Smooth muscle cell (in vitro differentiated cells): ENCODE data around the gene SLC12A4. TPM values are rescaled to one million over a fixed set of nuclear protein-coding genes. Genes with fewer than 3 reads are reported as not detected.

Source experiments
- DNase-seq: peaks from one replicate; lab custom pipeline; 2025; ENCODE audit not compliant: unreplicated experiment; lab: John Stamatoyannopoulos, UW
- H2AFZ ChIP-seq: fragments of 200-600 bp; sonication (generic); 2 replicates; pipeline ENCODE4 v1.6.0; 2016; ENCODE audit warnings: antibody characterized with exemption, low read depth, mild to moderate bottlenecking
- H3F3A ChIP-seq: fragments of 200-600 bp; sonication (generic); 2 replicates; pipeline ENCODE4 v1.6.0; 2017; ENCODE audit warnings: antibody characterized with exemption, low read depth
- H3K27ac ChIP-seq: fragments of 200-600 bp; sonication (generic); 2 replicates; pipeline ENCODE4 v1.5.1; 2016; ENCODE audit warnings: low read depth, mild to moderate bottlenecking
- H3K27me3 ChIP-seq: fragments of 200-600 bp; sonication (generic); 2 replicates; pipeline ENCODE4 v1.6.1; 2016; ENCODE audit warnings: low read depth, mild to moderate bottlenecking
- H3K36me3 ChIP-seq: fragments of 200-600 bp; sonication (generic); 2 replicates; pipeline ENCODE4 v1.5.1; 2016; ENCODE audit warnings: low read depth
- H3K4me1 ChIP-seq: fragments of 200-600 bp; sonication (generic); 2 replicates; pipeline ENCODE4 v1.5.1; 2016; ENCODE audit warnings: low read depth
- H3K4me2 ChIP-seq: fragments of 200-600 bp; sonication (generic); 2 replicates; pipeline ENCODE4 v1.6.0; 2016; ENCODE audit warnings: mild to moderate bottlenecking
- H3K4me3 ChIP-seq: fragments of 200-600 bp; sonication (generic); 2 replicates; pipeline ENCODE4 v1.5.1; 2016; ENCODE audit warnings: mild to moderate bottlenecking
- H3K79me2 ChIP-seq: fragments of 200-600 bp; sonication (generic); 2 replicates; pipeline ENCODE4 v1.6.0; 2016; ENCODE audit warnings: low read depth, mild to moderate bottlenecking
- H3K9ac ChIP-seq: fragments of 200-600 bp; sonication (generic); 2 replicates; pipeline ENCODE4 v1.6.0; 2016; ENCODE audit warnings: low read depth
- H3K9me3 ChIP-seq: fragments of 200-600 bp; sonication (generic); replicated peaks from 2 replicates; pipeline ENCODE4 v1.5.1; 2016; ENCODE audit warnings: low read depth
- H4K20me1 ChIP-seq: fragments of 200-600 bp; sonication (generic); 2 replicates; pipeline ENCODE4 v1.6.0; 2016; ENCODE audit warnings: low read depth
- CTCF ChIP-seq: fragments of 200-600 bp; sonication (generic); IDR thresholded peaks from 2 replicates; pipeline ENCODE4 v1.5.1; 2017; ENCODE audit warnings: borderline replicate concordance, mild to moderate bottlenecking, antibody characterized with exemption; ENCODE audit not compliant: insufficient read depth, poor library complexity, severe bottlenecking
- WGBS: methylation state at CpG from one replicate; pipeline ENCODE4 v1.1.7; 2016; ENCODE audit warnings: low lambda C conversion rate; 5-methylcytosine and 5-hydroxymethylcytosine counted together
- polyA plus RNA-seq: library from polyadenylated mRNA; unstranded; fragments of >200 nt; fragmentation: Nextera tagmentation; extraction: Ambion mirVana; gene quantifications from 2 replicates; pipeline ENCODE4 v1.2.1, GENCODE V29; 2016
- total RNA-seq: library from RNA; depleted of rRNA; stranded (reverse); fragments of >200 nt; gene quantifications from 2 replicates; pipeline ENCODE4 v1.2.3, GENCODE V29; 2014

Gene SLC12A4
- total and polyA plus RNA-seq, 2 experiments from 2014 or later, result 47.7 to 92.4 TPM

- H3K4me2 ChIP-seq, result no peak overlapping the region
- no peak for DNase-seq
Observed at GRCh38 chr16:67926181-67926750, 42.2 kb downstream of the SLC12A4 start.

GRCh38 chr16:67924140-67924906, 44.1 kb downstream of the SLC12A4 start:
- Histone ChIP-seq H3K9ac (no peak overlapping the region), H3K4me3 (no peak overlapping the region), H3K36me3 (no peaks in the 10 kb centered on the region), H3F3A (no peaks in the 10 kb centered on the region), H3K27me3 (no peaks in the 10 kb centered on the region), H4K20me1 (peaks cover 96% of the 10 kb centered on the region), H3K27ac (no peak overlapping the region), H3K79me2 (peaks cover 17% of the 10 kb centered on the region), H3K9me3 (no peaks in the 10 kb centered on the region), H2AFZ (no peak overlapping the region), H3K4me2 (no peak overlapping the region), H3K4me1 (no peaks in the 10 kb centered on the region)
- TF ChIP-seq CTCF, result no peak
- DNase-seq, result no peak
- 86% methylated on average over 10 of the region's 10 CpGs for WGBS

More at GRCh38 chr16:67926181-67926750, 42.2 kb downstream of the SLC12A4 start:
- WGBS, result 80% methylated on average over 13 of the region's 13 CpGs
- Histone ChIP-seq H3K27ac (no peak overlapping the region), H3K4me1 (no peaks in the 10 kb centered on the region), H3K27me3 (no peaks in the 10 kb centered on the region), H3K79me2 (peaks cover 7% of the 10 kb centered on the region), H3K4me3 (no peak overlapping the region), H3K9me3 (no peaks in the 10 kb centered on the region), H3F3A (no peaks in the 10 kb centered on the region), H2AFZ (no peak overlapping the region), H3K9ac (no peak overlapping the region), H3K36me3 (no peaks in the 10 kb centered on the region), H4K20me1 (peaks cover 85% of the 10 kb centered on the region)
- no peak for TF ChIP-seq CTCF

- no peak overlapping the region for H3K27ac ChIP-seq
- WGBS, result 93% methylated on average over 10 of the region's 10 CpGs
- no peaks in the 10 kb centered on the region for H3F3A ChIP-seq
- H3K9ac ChIP-seq, result no peak overlapping the region
- no peak overlapping the region for H2AFZ ChIP-seq
- H3K36me3 ChIP-seq, result no peaks in the 10 kb centered on the region
- H3K4me2 ChIP-seq, result no peak overlapping the region
- H3K4me3 ChIP-seq, result no peak overlapping the region
- DNase-seq, result no peak
- H3K27me3 ChIP-seq, result no peaks in the 10 kb centered on the region
- H3K4me1 ChIP-seq, result no peaks in the 10 kb centered on the region
- peaks cover 17% of the 10 kb centered on the region for H3K79me2 ChIP-seq
- H3K9me3 ChIP-seq, result no peaks in the 10 kb centered on the region
- no peak for TF ChIP-seq CTCF
- H4K20me1 ChIP-seq, result peaks cover 98% of the 10 kb centered on the region
Observed at GRCh38 chr16:67923414-67924116, 44.9 kb downstream of the SLC12A4 start.
